SU-DHL-6 (cell line): ENCODE results near the gene NELL2.

Source experiments
- H2AFZ ChIP-seq: fragments of 200-600 bp; sonication (generic); 2 replicates; pipeline ENCODE4 v1.6.1; 2014; ENCODE audit warnings: low read depth, mild to moderate bottlenecking, moderate library complexity, mixed read lengths, antibody characterized with exemption, low read length; ENCODE audit not compliant: severe bottlenecking
- H3F3A ChIP-seq: fragments of 200-600 bp; shearing (Covaris generic); 2 replicates; pipeline ENCODE4 v1.6.0; 2016; ENCODE audit warnings: antibody characterized with exemption, mild to moderate bottlenecking; ENCODE audit not compliant: insufficient read depth
- H3K27ac ChIP-seq: fragments of 200-600 bp; sonication (generic); 2 replicates; pipeline ENCODE4 v1.5.1; 2016; ENCODE audit warnings: low read depth, mild to moderate bottlenecking, low read length, moderate library complexity, mixed read lengths
- H3K27me3 ChIP-seq: fragments of 200-600 bp; sonication (generic), shearing (Covaris generic); 2 replicates; pipeline ENCODE4 v1.6.0; 2014; ENCODE audit warnings: mild to moderate bottlenecking, low read length
- H3K36me3 ChIP-seq: fragments of 200-600 bp; sonication (generic); 2 replicates; pipeline ENCODE4 v1.6.1; 2014; ENCODE audit warnings: mild to moderate bottlenecking, low read length, mixed read lengths
- H3K4me2 ChIP-seq: fragments of 300-600, 200-600 bp; shearing (Covaris generic), sonication (generic); 2 replicates; pipeline ENCODE4 v1.6.0; 2014; ENCODE audit warnings: low read length, low read depth, mild to moderate bottlenecking; ENCODE audit not compliant: poor library complexity, severe bottlenecking
- H3K4me3 ChIP-seq: fragments of 200-600 bp; sonication (generic); 2 replicates; pipeline ENCODE4 v1.5.1; 2014; ENCODE audit warnings: antibody characterized with exemption, low read length, mild to moderate bottlenecking, mixed read lengths; ENCODE audit not compliant: insufficient read depth, poor library complexity, severe bottlenecking
- H3K79me2 ChIP-seq: fragments of 200-600 bp; sonication (generic); 2 replicates; pipeline ENCODE4 v1.6.1; 2014; ENCODE audit warnings: mild to moderate bottlenecking, low read length, moderate library complexity; ENCODE audit not compliant: insufficient read depth
- H3K9ac ChIP-seq: fragments of 200-600 bp; sonication (generic); 2 replicates; pipeline ENCODE4 v1.7.0; 2014; ENCODE audit warnings: mild to moderate bottlenecking, low read length
- H3K9me2 ChIP-seq: fragments of 200-600 bp; sonication (generic); replicated peaks from 2 replicates; pipeline ENCODE4 v1.6.1; 2014; ENCODE audit warnings: low read length; ENCODE audit not compliant: insufficient read depth
- H3K9me3 ChIP-seq: fragments of 200-600 bp; sonication (generic); 2 replicates; pipeline ENCODE4 v1.6.1; 2014; ENCODE audit warnings: low read length, mixed read lengths; ENCODE audit not compliant: insufficient read depth
- H4K20me1 ChIP-seq: fragments of 200-600 bp; sonication (generic); 2 replicates; pipeline ENCODE4 v1.6.1; 2014; ENCODE audit warnings: low read depth, mild to moderate bottlenecking, antibody characterized with exemption, low read length, moderate library complexity, mixed read lengths
- CTCF ChIP-seq: fragments of 200-600 bp; sonication (generic); IDR thresholded peaks from one replicate; pipeline ENCODE4 v1.5.1; 2017; ENCODE audit warnings: antibody characterized with exemption, mild to moderate bottlenecking, low read length, moderate library complexity; ENCODE audit not compliant: insufficient read depth, poor library complexity, severe bottlenecking
- EZH2phosphoT487 ChIP-seq: fragments of 200-600 bp; sonication (generic), shearing (Covaris generic); conservative IDR thresholded peaks from 2 replicates; pipeline ENCODE4 v1.6.1; 2018; ENCODE audit warnings: mild to moderate bottlenecking, antibody characterized with exemption, low read length, moderate library complexity, mixed read lengths

The NELL2 gene

GRCh38 chr12:44558340-44559100 is 317.6 kb downstream of the NELL2 start:
- H3K4me3 ChIP-seq, result no peak overlapping the region
- no peaks in the 10 kb centered on the region for H3K9me3 ChIP-seq
- H3K36me3 ChIP-seq, result no peaks in the 10 kb centered on the region
- H3K27ac ChIP-seq, result no peak overlapping the region
- H3F3A ChIP-seq, result no peaks in the 10 kb centered on the region
- no peak overlapping the region for H2AFZ ChIP-seq
- H3K9ac ChIP-seq, result no peak overlapping the region
- no peaks in the 10 kb centered on the region for H4K20me1 ChIP-seq
- no peaks in the 10 kb centered on the region for H3K9me2 ChIP-seq
- no peak for TF ChIP-seq EZH2phosphoT487
- no peak for TF ChIP-seq CTCF
- no peak overlapping the region for H3K4me2 ChIP-seq
- no peaks in the 10 kb centered on the region for H3K79me2 ChIP-seq
- no peaks in the 10 kb centered on the region for H3K27me3 ChIP-seq

- Histone ChIP-seq H4K20me1 (no peaks in the 10 kb centered on the region), H3K4me2 (no peak overlapping the region), H3K9ac (no peak overlapping the region), H3K79me2 (no peaks in the 10 kb centered on the region), H3F3A (no peaks in the 10 kb centered on the region), H3K27me3 (no peaks in the 10 kb centered on the region), H2AFZ (no peak overlapping the region), H3K36me3 (no peaks in the 10 kb centered on the region), H3K27ac (no peak overlapping the region), H3K9me2 (no peaks in the 10 kb centered on the region), H3K4me3 (no peak overlapping the region), H3K9me3 (no peaks in the 10 kb centered on the region)
- no peak for TF ChIP-seq EZH2phosphoT487
- TF ChIP-seq CTCF, result no peak
These were observed 320.7 kb downstream of the NELL2 start for GRCh38 chr12:44555454-44555853.

GRCh38 chr12:44551631-44552030 is 324.5 kb downstream of the NELL2 start:
- Histone ChIP-seq H3K27me3 (no peaks in the 10 kb centered on the region), H3K9ac (no peak overlapping the region), H3K36me3 (no peaks in the 10 kb centered on the region), H3K4me3 (no peak overlapping the region), H2AFZ (no peak overlapping the region), H3K27ac (no peak overlapping the region), H4K20me1 (no peaks in the 10 kb centered on the region), H3F3A (no peaks in the 10 kb centered on the region), H3K9me3 (no peaks in the 10 kb centered on the region), H3K79me2 (no peaks in the 10 kb centered on the region), H3K9me2 (no peaks in the 10 kb centered on the region), H3K4me2 (no peak overlapping the region)
- TF ChIP-seq CTCF, result no peak
- TF ChIP-seq EZH2phosphoT487, result no peak
